GM23248 (cell line): ENCODE results near the gene SDK2.

Experiments
- EZH2 ChIP-seq: fragments of 200-600 bp; sonication (generic); IDR thresholded peaks from 2 replicates; pipeline ENCODE4 v1.6.1; 2018; ENCODE audit warnings: antibody characterized with exemption, mild to moderate bottlenecking; ENCODE audit not compliant: insufficient read depth, poor library complexity, severe bottlenecking
- EZH2phosphoT487 ChIP-seq: fragments of 200-600 bp; sonication (generic); IDR thresholded peaks from 2 replicates; pipeline ENCODE4 v1.6.1; 2018; ENCODE audit warnings: antibody characterized with exemption, moderate library complexity, mild to moderate bottlenecking, low read depth; ENCODE audit not compliant: insufficient read depth

GRCh38 chr17:73419051-73419450 lies 225.2 kb downstream of the SDK2 start:
- TF ChIP-seq EZH2phosphoT487 (no peak), EZH2 (no peak)
